HepG2 (cell line): ENCODE results near the gene C1RL. TPM values are rescaled to one million over a fixed set of nuclear protein-coding genes. Genes with fewer than 3 reads are reported as not detected.

Experiments used
- ATAC-seq: fragments of 200-7000 bp; cut with Tn5 transposase; 3 replicates; pipeline ENCODE4 v1.9.1; 2020; ENCODE audit warnings: mild to moderate bottlenecking, moderate library complexity
- BruUV-seq: library from RNA; stranded (reverse); fragments of 400-500 nt; replicated peaks from 2 replicates; lab custom pipeline; 2021; lab: Mats Ljungman, UMichigan
- CTCF ChIA-PET: fragments of 300-600 bp; formaldehyde crosslinking; extraction: SDS; loops from one replicate; lab custom pipeline; 2021; ENCODE audit warnings: low total read pairs, inconsistent platforms, low intra/inter-chr PET ratio; lab: Yijun Ruan, JAX
- POLR2A ChIA-PET: fragments of 350-600 bp; sonication (Branson Sonifier 250); formaldehyde crosslinking; loops from one replicate; lab custom pipeline; 2020; ENCODE audit warnings: antibody characterized with exemption, inconsistent platforms; lab: Yijun Ruan, JAX
- DNase-seq: peaks from one replicate; pipeline ENCODE4 v3.0.0-alpha.2; 2015; ENCODE audit warnings: low spot score
- FAIRE-seq: peaks from 3 replicates; lab custom pipeline; 2011; peaks lifted over from hg19 to GRCh38; lab: Jason Lieb, UNC
- H2AFZ ChIP-seq: one replicate; pipeline ENCODE4 v1.6.1; 2011; ENCODE audit warnings: low read length, inconsistent platforms
- H3K27ac ChIP-seq: fragments of 300-600 bp; 3 replicates; pipeline ENCODE4 v1.8.0; 2011; ENCODE audit warnings: mixed run types, mild to moderate bottlenecking, mixed read lengths, low read length, inconsistent platforms; ENCODE audit not compliant: insufficient read depth; ENCODE audit errors: extremely low read length
- H3K27me3 ChIP-seq, 2 experiments: fragments of 200-600 bp in 1 of 2; 2 replicates in 1 of 2; 3 replicates in 1 of 2; pipeline versions ENCODE4 v1.6.0 to v1.8.0; 2011; ENCODE audit warnings: low read length in 2 of 2, mild to moderate bottlenecking in 2 of 2, moderate library complexity in 2 of 2, inconsistent platforms in 1 of 2; ENCODE audit not compliant: insufficient read depth in 2 of 2, control insufficient read depth in 1 of 2
- H3K36me3 ChIP-seq, 2 experiments: fragments of 200-600 bp in 1 of 2; replicated peaks in 1 of 2; 2 replicates in 1 of 2; 3 replicates in 1 of 2; pipeline versions ENCODE4 v1.5.1 to v1.8.0; 2011; ENCODE audit warnings: low read length in 2 of 2, inconsistent platforms in 1 of 2; ENCODE audit not compliant: insufficient read depth in 2 of 2, control insufficient read depth in 1 of 2
- H3K4me1 ChIP-seq: 2 replicates; pipeline ENCODE4 v1.5.1; 2012; ENCODE audit warnings: low read length, inconsistent platforms; ENCODE audit not compliant: insufficient read depth
- H3K4me2 ChIP-seq: 2 replicates; pipeline ENCODE4 v1.6.0; 2011; ENCODE audit warnings: low read depth, low read length, inconsistent platforms
- H3K4me3 ChIP-seq, 3 experiments: fragments of 200-600 bp in 1 of 3; sonication (generic), shearing (Covaris generic) in 1 of 3; replicated peaks in 1 of 3; 2 replicates each; pipeline ENCODE4 v1.5.1; 2011 to 2016; ENCODE audit warnings: low read length in 3 of 3, inconsistent platforms in 2 of 3, low read depth in 2 of 3, mild to moderate bottlenecking in 2 of 3, control low read depth in 1 of 3, mixed read lengths in 1 of 3; ENCODE audit not compliant: insufficient read depth in 1 of 3
- H3K79me2 ChIP-seq: one replicate; pipeline ENCODE4 v1.6.1; 2011; ENCODE audit warnings: low read length, inconsistent platforms; ENCODE audit not compliant: insufficient read depth
- H3K9ac ChIP-seq: 2 replicates; pipeline ENCODE4 v1.6.0; 2011; ENCODE audit warnings: mild to moderate bottlenecking, low read depth, low read length, inconsistent platforms; ENCODE audit not compliant: insufficient read depth
- H3K9me3 ChIP-seq: 2 replicates; pipeline ENCODE4 v1.5.1; 2012; ENCODE audit warnings: mild to moderate bottlenecking, low read length
- H4K20me1 ChIP-seq: 2 replicates; pipeline ENCODE4 v1.6.0; 2011; ENCODE audit warnings: inconsistent platforms, mild to moderate bottlenecking, low read length, moderate library complexity; ENCODE audit not compliant: insufficient read depth
- EED ChIP-seq: sonication (generic); formaldehyde crosslinking; IDR thresholded peaks from 2 replicates; pipeline ENCODE4 v1.5.0; 2020; ENCODE audit warnings: mild to moderate bottlenecking, missing genetic modification reagents
- HMGA1 ChIP-seq: sonication (generic); formaldehyde crosslinking; conservative IDR thresholded peaks from 2 replicates; pipeline ENCODE4 v1.4.0; 2020; ENCODE audit warnings: missing genetic modification reagents
- SP2 ChIP-seq: sonication (generic); formaldehyde crosslinking; IDR thresholded peaks from 2 replicates; pipeline ENCODE4 v1.5.1; 2020; ENCODE audit warnings: mild to moderate bottlenecking, missing genetic modification reagents
- YEATS4 ChIP-seq: sonication (generic); formaldehyde crosslinking; IDR thresholded peaks from 2 replicates; pipeline ENCODE4 v1.4.0; 2020; ENCODE audit warnings: missing genetic modification reagents, borderline replicate concordance
- ZNF430 ChIP-seq: sonication (generic); formaldehyde crosslinking; IDR thresholded peaks from 2 replicates; pipeline ENCODE4 v1.9.0; 2021; ENCODE audit warnings: mild to moderate bottlenecking, missing genetic modification reagents
- ZNF672 ChIP-seq: sonication (generic); formaldehyde crosslinking; IDR thresholded peaks from 2 replicates; pipeline ENCODE4 v1.8.1; 2022; ENCODE audit warnings: missing genetic modification reagents
- ZNF777 ChIP-seq: sonication (generic); formaldehyde crosslinking; IDR thresholded peaks from 2 replicates; pipeline ENCODE4 v1.4.0; 2020; ENCODE audit warnings: missing genetic modification reagents
- WGBS: methylation state at CpG from one replicate; pipeline ENCODE4 v1.1.6; 2017; ENCODE audit warnings: low lambda C conversion rate; 5-methylcytosine and 5-hydroxymethylcytosine counted together
- in situ Hi-C: cut with HindIII; loops from 2 replicates; pipeline ENCODE4 v1.10.0; 2017; ENCODE audit warnings: low pct_unique_long_range_greater_than_20kb; ENCODE audit not compliant: extremely low pct_ligation_motif_present
- intact Hi-C: fragments of 100-400 bp; cut with micrococcal nuclease; formaldehyde crosslinking; loops from one replicate; pipeline ENCODE4 v1.10.0; 2022; ENCODE audit not compliant: unreplicated experiment
- polyA plus RNA-seq, 8 experiments: library from polyadenylated mRNA; depleted of rRNA in 3 of 8; stranded (reverse) in 7 of 8; unstranded in 1 of 8; fragments of >200 nt; fragmentation: Illumina TruSeq in 4 of 8; extraction: Trizol in 4 of 8; gene quantifications; 2 replicates each; pipeline versions ENCODE4 v1.2.1 to v1.2.3, GENCODE V29; 2011 to 2016; ENCODE audit warnings: low read depth in 4 of 8, missing spikeins in 1 of 8, mixed read lengths in 1 of 8; ENCODE audit not compliant: insufficient read depth in 1 of 8
- total RNA-seq, 5 experiments: library from RNA; depleted of rRNA; stranded (reverse); fragments of >200 nt; fragmentation: Illumina TruSeq; extraction: Trizol; gene quantifications; 2 replicates each; pipeline ENCODE4 v1.2.3, GENCODE V29; 2016; ENCODE audit warnings: low read depth in 1 of 5

The C1RL gene
- total and polyA plus RNA-seq, 2 of the 13 experiments (the other 11 are each of a cell fraction or from before 2014, with no cell fraction given) = 28.9 to 53.1 TPM

- ATAC-seq = no peak
- intact Hi-C loops (loop anchor here (5.0 kb wide), 1 partner anchor 183 kb away; the partner anchor contains the start of gene ATN1), in situ Hi-C loops (loop anchor here (10.0 kb wide), 2 partner anchors 46 to 166 kb away; partner anchors contain the start of genes C12orf57, C1S and RNU7-1)
- H3K36me3 ChIP-seq = peaks cover 2 to 3% of the 10 kb centered on the region in 2 experiments; a peak in 2 of 5 replicates
- no TSS peak for BruUV-seq
- no peak for FAIRE-seq
- H3K4me1 ChIP-seq = peaks cover 25% of the 10 kb centered on the region
- no peak overlapping the region for H3K4me3 ChIP-seq
- 99% methylated on average over 5 of the region's 5 CpGs for WGBS
- no peaks in the 10 kb centered on the region; a peak in 1 of 5 replicates for H3K27me3 ChIP-seq
- POLR2A ChIA-PET = interaction anchor here (1.4 to 4.3 kb wide), 4 partner anchors 13 to 167 kb away, joined by 4 to 83 read pairs (median 5); partner anchors contain the start of genes C12orf57, C1S and RNU7-1
- CTCF ChIA-PET = interaction anchor here (2.4 kb wide), 1 partner anchor 50 kb away, joined by 16 read pairs; the partner anchor contains the start of gene C1S
- H3K4me2 ChIP-seq = no peak overlapping the region
- H2AFZ ChIP-seq = no peak overlapping the region
- H3K79me2 ChIP-seq = peaks cover 22% of the 10 kb centered on the region
- no peak overlapping the region for H3K9ac ChIP-seq
- peaks cover 8% of the 10 kb centered on the region for H3K9me3 ChIP-seq
- H3K27ac ChIP-seq = no peak overlapping the region
- DNase-seq = no peak
- no peaks in the 10 kb centered on the region for H4K20me1 ChIP-seq
- TF ChIP-seq HMGA1 (CRISPR knock-in tag) = no peak
- no peak for TF ChIP-seq SP2 (CRISPR knock-in tag)
Observed at GRCh38 chr12:7110661-7111060, 1.6 kb upstream of the C1RL start.

GRCh38 chr12:7109572-7109920 is 532 bp upstream of the C1RL start:
- 56% methylated on average over 2 of the region's 5 CpGs for WGBS
- no peak for FAIRE-seq
- no TSS peak for BruUV-seq
- no peak for ATAC-seq
- intact Hi-C loops = loop anchor here (1.0 to 2.0 kb wide), 2 partner anchors 17 to 49 kb away; partner anchors contain the start of genes C1R and C1S
- in situ Hi-C loops = no loop called here
- POLR2A ChIA-PET = interaction anchor here (0.9 to 4.3 kb wide), 11 partner anchors 8 to 165 kb away, joined by 3 to 88 read pairs (median 25); partner anchors contain the start of genes C12orf57, C1S, CLSTN3 and LPCAT3
- CTCF ChIA-PET = interaction anchor here (1.0 to 2.4 kb wide), 3 partner anchors 17 to 165 kb away, joined by 3 to 16 read pairs (median 7); partner anchors contain the start of genes C1R and C1S
- Histone ChIP-seq H3K4me1 (peaks cover 25% of the 10 kb centered on the region), H3K9me3 (peaks cover 8% of the 10 kb centered on the region), H3K27ac (no peak overlapping the region), H3K79me2 (peaks cover 22% of the 10 kb centered on the region), H3K27me3 (no peaks in the 10 kb centered on the region; a peak in 1 of 5 replicates), H3K4me2 (peak overlapping the region; percentile 99), H4K20me1 (no peaks in the 10 kb centered on the region), H3K36me3 (peaks cover 0 to 2% of the 10 kb centered on the region in 2 experiments; a peak in 2 of 5 replicates), H3K4me3 (peak overlapping the region in 1 of 3 experiments; percentile 91; a peak in 1 of 6 replicates), H3K9ac (peak overlapping the region; percentile 90; the same call in 1 of the 2 replicates), H2AFZ (no peak overlapping the region)
- no peak for DNase-seq
- TF ChIP-seq ZNF672 (CRISPR knock-in tag) = 0 out of 2 replicates have a peak, but pooled peaks have one; percentile 11
- TF ChIP-seq ZNF777 (CRISPR knock-in tag) = 0 out of 2 replicates have a peak, but pooled peaks have one; percentile 1
- TF ChIP-seq EED (CRISPR knock-in tag) = no peak; the same call in 1 of the 2 replicates
- 0 out of 2 replicates have a peak, but pooled peaks have one; percentile 6 for TF ChIP-seq ZNF430 (CRISPR knock-in tag)
- no peak for TF ChIP-seq YEATS4
